ENCODE data around the gene RNF208. TPM values are rescaled to one million over a fixed set of nuclear protein-coding genes. Genes with fewer than 3 reads are reported as not detected.

RNF208 gene
- total RNA-seq, 4 donors from 2014 or later, result 2.3 to 4.5 (median 3.8) TPM

- Histone ChIP-seq H3K27ac (no peak overlapping the region), H3K36me3 (peaks cover 8 to 10% of the 10 kb centered on the region in 2 donors), H3K4me3 (replicated peaks in 1 of 3) (no peak overlapping the region), H3K9me3 (no peaks in the 10 kb centered on the region), H3K27me3 (no peaks in the 10 kb centered on the region), H3K4me1 (peaks cover 18 to 23% of the 10 kb centered on the region in 2 donors)
- TF ChIP-seq POLR2A (IDR thresholded peaks at IDR 0.05) (no peak), CTCF (IDR thresholded peaks at IDR 0.05) (no peak)
- no peak for DNase-seq
- WGBS, 2 donors, result 84% methylated on average over 7 to 10 of the region's 10 CpGs
- intact Hi-C loops (cut with DNase I), result no loop called here
Observed at GRCh38 chr9:137192448-137192780, 29.6 kb downstream of the RNF208 start.

GRCh38 chr9:137191691-137192447 lies 30.2 kb downstream of the RNF208 start:
- WGBS, 2 donors, result 85 to 91% methylated on average over 14 to 16 of the region's 22 CpGs
- no peak for DNase-seq
- no peak for TF ChIP-seq POLR2A (IDR thresholded peaks at IDR 0.05)
- TF ChIP-seq CTCF (IDR thresholded peaks at IDR 0.05), result no peak
- H3K27ac ChIP-seq, result no peak overlapping the region
- H3K4me3 ChIP-seq (replicated peaks in 1 of 3), result no peak overlapping the region
- H3K9me3 ChIP-seq, result no peaks in the 10 kb centered on the region
- H3K36me3 ChIP-seq, result peaks cover 8 to 10% of the 10 kb centered on the region in 2 donors
- intact Hi-C loops (cut with DNase I), result no loop called here
- H3K27me3 ChIP-seq, result no peaks in the 10 kb centered on the region
- H3K4me1 ChIP-seq, result peaks cover 24 to 26% of the 10 kb centered on the region in 2 donors

- intact Hi-C loops (cut with DNase I), result no loop called here
- Histone ChIP-seq H3K4me3 (replicated peaks in 1 of 3) (no peak overlapping the region), H3K36me3 (peaks cover 8 to 10% of the 10 kb centered on the region in 2 donors), H3K4me1 (peaks cover 29 to 33% of the 10 kb centered on the region in 2 donors), H3K27me3 (no peaks in the 10 kb centered on the region), H3K27ac (no peak overlapping the region), H3K9me3 (no peaks in the 10 kb centered on the region)
- TF ChIP-seq POLR2A (IDR thresholded peaks at IDR 0.05) (no peak), CTCF (IDR thresholded peaks at IDR 0.05) (no peak)
- DNase-seq, result no peak
- WGBS, 2 donors, result 74 to 80% methylated on average over 2 of the region's 3 CpGs
Observed at GRCh38 chr9:137191245-137191644, 30.8 kb downstream of the RNF208 start.

GRCh38 chr9:137190315-137190856 lies 31.7 kb downstream of the RNF208 start:
- no peaks in the 10 kb centered on the region for H3K27me3 ChIP-seq
- no peak for TF ChIP-seq CTCF (IDR thresholded peaks at IDR 0.05)
- no peak for TF ChIP-seq POLR2A (IDR thresholded peaks at IDR 0.05)
- DNase-seq, result no peak
- peaks cover 10 to 11% of the 10 kb centered on the region in 2 donors for H3K36me3 ChIP-seq
- H3K4me3 ChIP-seq (replicated peaks in 1 of 3), result no peak overlapping the region
- H3K4me1 ChIP-seq, result peaks cover 29 to 33% of the 10 kb centered on the region in 2 donors
- 73 to 82% methylated on average over 6 to 8 of the region's 9 CpGs for WGBS, 2 donors
- intact Hi-C loops (cut with DNase I), result no loop called here
- no peaks in the 10 kb centered on the region for H3K9me3 ChIP-seq
- H3K27ac ChIP-seq, result peak overlapping the region in 1 of 3 donors; percentile 88
